HG03439 (cell line): Measurements from ENCODE around the gene KIRREL2.
A peak's percentile ranks its signal among the peaks of the same experiment; 100 is the strongest.
"Not testable (repeated sequence)": the region's sequence is repeated elsewhere in the genome, so short reads cannot be mapped to it uniquely, and the experiment has no call there.

Experiments used
- ATAC-seq: cut with Tn5 transposase; IDR thresholded peaks from one replicate; pipeline ENCODE4 v1.9.1; 2021; ENCODE audit warnings: mild to moderate bottlenecking, moderate library complexity; ENCODE audit not compliant: unreplicated experiment

Gene KIRREL2

DNA sequence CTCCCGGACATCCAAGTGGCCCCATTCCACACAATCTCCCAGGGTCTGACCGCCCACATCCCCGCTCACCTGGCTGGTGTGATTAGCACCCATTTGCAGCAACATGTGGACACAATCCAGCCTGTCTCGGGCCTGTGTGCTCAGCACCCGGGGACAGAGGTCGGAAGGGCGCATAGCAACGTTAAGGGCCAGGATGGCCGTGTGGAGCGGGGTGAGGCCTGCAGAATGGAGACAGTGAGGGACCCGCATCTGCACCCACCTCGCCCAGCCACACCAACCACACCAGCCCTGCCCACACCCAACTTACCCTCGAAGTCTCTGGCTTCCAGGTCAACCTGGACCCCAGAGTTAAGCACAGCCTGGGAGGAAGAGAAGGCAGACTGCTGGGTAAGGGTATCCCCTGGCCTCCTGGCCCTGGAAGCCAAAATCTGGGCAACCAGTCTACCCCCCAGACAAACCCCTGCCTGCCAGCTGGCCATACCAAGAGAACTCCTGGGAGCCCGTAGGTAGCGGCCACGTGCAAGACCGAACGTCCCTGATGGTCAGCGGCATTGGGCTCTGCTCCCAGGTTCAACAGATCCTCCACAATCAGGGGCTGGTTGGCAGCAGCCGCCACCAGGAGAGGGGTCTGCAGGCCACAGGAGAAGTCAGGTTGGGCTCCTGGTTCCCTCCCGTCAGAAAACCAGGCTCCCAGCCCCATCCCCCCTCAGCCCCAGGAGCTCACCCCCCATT is 39.4 kb downstream of the KIRREL2 start:
- no peak for ATAC-seq

DNA sequence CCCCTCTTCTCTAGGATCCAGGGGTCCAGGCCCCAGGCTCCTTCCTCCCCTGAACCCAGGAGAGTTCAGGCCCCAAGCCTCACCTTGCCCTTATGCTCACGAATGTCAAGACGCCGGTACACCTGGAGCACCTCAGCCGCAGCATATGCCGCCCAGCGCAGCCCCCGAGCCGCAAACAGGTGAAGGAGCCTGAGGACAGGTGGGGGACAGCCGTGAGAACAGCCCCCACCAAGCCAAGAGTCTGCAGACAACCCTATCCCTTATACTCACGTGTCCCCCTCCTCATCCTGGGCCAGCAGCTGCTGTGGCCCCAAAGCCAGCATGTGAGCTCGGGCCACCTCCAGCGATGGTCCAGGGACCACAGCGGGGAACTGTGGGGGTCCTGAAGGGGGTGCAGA is 39.9 kb downstream of the KIRREL2 start:
- no peak for ATAC-seq

DNA sequence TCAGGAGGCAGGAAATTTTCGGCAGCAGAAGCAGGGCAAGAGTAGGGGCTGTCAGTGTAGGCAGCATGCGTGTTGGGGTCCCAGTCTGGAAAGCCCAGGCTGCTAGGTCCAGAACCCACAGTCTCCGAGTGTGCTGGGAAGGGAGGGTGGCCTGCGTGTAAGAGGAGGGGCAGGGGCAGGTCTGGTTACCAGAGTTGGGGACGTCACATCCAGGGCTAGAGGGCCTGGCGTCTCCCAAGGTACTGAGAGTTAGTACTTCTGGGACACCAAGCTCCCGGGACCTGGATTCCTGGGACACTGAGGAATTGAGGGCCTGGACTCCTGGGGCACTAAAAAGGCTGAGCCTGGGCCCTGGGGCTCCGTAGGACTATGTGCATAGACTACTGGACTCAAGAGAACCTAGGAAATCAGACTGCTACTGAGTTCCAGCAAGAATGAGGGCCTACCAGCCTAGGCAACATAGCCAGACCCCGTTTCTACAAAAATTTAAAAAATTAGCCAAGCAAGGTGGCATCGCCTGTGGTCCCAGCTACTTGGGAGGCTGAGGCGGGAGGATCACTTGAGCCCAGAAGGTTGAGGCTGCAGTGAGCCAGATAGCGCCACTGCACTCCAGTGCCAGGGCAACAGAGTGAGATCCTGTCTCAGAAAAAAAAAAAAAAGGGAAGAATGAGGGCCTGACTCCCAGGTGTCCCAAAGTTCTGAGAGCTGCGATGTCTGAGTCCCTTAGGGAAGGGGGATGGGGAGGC is 41.2 kb downstream of the KIRREL2 start:
- no peak for ATAC-seq

DNA sequence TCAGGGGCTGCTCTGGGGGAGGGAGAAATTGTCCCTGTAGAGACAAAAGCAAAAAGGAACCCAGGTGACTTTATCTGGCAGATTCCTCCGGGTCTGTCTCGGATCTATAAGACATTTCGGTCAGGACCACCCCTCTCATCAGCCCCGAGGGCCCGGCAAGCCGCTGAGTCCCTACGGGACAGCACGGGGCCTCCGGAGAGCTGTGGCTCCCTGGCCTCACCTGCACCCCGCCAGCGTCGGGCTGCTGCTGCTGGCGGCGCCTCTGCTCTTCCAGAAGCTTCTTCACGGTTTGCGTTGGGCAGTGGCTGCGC is 41.7 kb downstream of the KIRREL2 start:
- no peak for ATAC-seq

DNA sequence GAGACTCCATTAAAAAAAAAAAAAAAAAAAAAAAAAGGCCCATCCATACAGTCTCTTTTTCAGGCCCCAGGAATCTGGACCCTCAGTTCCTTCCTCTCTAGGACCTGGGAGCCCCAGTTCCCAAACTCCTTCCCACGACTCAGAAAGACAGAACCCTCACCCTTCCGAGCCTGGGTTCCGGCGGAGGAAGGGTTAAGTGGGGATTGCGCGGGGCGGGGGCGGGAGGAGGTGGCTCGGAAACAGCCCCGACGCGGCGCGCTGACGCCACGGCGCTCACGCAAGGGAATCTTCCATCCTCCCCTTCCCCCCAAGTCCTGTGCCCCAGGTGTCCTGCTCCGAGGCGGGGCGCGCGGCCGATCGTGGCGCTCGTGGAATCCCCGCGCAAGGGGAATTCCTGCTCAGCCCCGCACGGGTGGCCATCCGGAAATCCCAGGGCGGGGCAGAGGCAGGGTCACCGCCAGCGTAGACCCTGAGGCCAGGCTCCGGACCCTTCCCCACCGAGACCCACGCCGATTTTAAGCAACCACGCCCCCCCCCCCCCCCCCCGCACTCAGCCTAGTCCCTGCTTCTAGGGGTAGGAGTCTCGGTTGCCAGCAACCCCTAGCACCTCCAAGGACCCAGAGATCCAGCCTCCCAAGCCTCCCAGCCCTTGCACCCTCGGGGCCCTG is 43.0 kb downstream of the KIRREL2 start:
- ATAC-seq = peak; percentile 39

DNA sequence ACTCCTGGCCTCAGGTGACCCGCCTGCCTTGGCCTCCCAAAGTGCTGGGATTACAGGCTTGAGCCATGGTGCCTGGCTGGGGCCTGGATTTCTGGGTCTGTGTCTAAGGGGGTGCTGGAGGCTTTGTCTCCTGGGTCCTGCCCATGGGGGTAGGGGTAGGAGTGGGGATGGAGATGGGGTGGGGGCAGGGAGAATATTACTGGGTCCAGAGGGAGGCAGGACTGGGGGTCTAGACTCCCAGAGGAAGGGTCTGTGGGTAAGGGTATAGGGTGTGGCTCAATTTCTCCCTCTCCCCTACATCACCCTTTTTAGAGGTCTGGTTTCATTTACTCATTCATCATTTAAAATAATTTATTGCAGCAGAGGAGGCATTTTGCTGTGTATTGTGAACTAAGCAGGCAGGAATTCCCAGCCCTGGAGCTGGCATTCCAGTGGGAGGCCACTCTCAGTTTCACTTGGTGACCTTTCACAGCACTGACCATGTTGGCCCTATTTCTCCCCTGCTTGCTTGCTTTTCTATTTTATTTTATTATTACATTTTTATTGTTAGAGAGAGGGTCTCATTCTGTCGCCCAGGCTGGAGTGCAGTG is 44.4 kb downstream of the KIRREL2 start:
- ATAC-seq = no peak

DNA sequence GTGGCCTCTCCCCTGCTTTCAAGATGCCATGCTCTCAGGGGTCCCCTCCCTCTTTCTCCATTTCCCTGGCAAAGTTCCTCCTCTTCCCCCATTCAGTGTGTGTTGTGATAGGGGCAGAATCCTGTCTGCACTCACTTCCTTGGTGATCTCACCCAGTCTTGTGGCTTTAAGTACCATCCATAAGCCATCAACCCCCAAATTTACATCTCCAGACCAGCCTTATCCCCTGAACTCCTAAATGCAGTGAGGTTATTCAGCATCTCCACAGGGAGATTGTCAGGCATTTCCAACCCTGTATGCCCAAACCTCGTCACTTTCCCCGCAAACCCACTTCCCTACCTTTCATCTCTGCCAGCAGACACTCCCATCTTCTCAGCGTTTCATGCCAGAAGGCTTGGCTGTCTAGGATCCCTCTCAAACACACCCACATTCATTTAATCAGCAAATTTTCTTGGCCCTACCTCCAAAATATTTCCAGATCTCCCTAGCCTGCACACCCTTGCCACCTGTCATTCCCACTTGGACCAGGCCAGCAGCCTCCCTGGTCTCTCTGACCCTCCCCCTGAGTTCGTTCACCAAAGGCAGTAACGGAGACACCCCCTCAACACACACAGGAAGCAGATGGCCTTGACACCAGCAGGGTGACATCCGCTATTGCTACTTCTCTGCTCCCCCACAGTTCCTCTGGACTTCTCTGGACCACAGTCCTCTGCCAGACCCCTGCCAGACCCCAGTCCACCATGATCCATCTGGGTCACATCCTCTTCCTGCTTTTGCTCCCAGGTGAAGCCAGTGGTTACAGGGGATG is 45.3 kb downstream of the KIRREL2 start, which contains the start of gene HCST:
TSS of gene HCST (plus strand) at position 676 of the 808 bp plus-strand sequence. CDS start at position 741, 65 bp downstream.
- ATAC-seq = no peak

DNA sequence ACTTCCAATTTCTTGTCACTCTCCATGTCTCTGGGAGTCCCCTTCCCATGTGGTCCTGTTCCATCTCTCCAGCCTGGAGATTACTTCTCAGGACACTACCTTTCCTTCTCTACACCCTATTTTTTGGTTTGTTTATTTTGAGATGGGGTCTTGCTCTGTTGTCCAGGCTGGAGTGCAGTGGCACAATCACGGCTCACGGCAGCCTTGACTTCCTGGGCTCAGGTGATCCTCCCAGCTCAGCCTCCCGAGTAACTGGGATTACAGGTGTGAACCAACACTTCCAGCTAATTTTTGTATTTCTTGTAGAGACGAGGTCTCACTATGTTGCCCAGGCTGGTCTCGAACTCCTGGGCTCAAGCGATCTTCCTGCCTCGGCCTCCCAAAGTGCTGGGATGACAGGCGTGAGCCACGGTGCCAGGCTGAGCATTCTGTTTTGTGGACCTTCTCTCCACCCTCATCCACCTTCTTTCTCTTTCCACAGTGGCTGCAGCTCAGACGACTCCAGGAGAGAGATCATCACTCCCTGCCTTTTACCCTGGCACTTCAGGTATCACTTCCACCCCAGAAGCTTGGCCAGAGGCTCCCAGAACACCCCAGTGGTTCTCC is 46.3 kb downstream of the KIRREL2 start:
- ATAC-seq = no peak

DNA sequence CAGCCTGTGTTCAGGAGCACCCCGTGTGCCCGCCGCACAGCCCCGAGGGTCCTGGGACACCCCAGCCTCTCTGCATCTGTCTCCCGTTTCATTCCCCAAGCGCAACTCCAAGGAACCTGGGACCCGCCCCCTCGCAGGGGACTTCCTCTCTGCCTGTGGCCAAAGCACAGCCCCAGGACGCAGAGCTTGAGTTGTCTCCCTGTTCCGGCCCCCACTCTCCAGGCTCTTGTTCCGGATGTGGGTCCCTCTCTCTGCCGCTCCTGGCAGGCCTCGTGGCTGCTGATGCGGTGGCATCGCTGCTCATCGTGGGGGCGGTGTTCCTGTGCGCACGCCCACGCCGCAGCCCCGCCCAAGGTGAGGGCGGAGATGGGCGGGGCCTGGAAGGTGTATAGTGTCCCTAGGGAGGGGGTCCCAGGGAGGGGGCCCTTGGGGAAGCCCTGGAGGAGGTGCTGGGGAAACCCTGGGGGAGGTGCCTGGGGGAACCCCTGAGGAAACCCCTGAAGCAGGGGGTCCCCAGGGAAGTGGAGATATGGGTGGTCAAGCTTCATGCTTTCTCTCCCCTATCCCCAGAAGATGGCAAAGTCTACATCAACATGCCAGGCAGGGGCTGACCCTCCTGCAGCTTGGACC is 47.0 kb downstream of the KIRREL2 start:
- peak; percentile 44 for ATAC-seq

DNA sequence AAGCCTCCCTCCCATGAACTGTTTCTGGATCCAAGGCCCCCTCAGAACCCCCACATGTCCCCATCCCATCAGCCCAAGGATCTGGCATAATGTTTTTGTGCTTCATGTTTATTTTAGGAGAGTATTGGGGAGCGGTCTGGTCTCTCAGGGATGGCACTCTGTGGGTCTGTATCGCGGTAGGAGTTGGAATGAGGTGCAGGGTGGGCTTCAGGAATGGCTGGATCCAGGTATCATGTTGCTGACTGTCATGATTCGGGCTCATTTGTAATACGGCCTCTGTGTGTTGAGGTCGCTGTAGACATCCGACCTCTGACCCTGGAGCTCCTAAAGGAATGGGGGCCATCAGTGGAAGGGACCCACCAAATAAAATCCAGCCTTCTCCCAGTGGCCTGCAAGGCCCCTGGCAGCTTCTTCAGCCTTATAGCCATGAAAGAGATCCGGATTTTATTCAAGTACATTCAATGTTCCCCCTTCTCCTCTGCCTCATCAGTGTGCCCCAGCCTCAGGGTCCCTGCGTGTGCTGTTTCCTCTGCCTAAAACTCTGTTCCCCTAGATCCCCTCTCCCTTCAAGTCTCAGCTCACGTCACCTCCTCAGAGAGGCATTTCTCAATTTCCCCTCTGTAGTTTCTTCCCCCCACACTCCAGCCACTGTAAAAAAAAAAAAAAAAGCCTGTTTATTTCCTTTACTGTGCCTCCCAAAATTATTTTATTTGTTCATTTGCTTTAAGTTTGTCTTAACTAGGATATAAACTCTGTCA is 47.8 kb downstream of the KIRREL2 start:
- no peak for ATAC-seq

DNA sequence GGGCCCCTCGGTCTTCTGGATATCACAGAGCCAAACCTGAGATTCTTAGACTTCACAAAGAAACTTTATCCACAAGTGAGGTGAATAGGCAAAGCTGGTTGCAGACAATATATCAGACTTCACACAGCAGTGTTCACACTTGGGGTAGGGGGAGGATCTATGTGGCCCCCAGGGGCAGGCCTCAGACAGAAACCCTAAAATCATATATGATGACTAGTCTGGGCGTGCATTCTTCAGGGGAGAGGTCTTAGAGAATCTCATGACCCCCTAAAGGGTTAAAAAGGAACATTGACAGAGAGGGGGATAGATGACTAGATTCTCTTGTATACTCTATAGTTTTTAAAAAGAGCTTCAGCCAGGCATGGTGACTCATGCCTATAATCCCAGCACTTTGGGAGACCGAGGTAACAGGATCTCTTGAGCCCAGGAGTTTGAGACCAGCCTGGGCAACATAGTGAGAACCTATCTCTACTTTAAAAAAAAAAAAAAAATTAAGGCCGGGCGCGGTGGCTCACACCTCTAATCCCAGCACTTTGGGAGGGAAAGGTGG is 48.5 kb downstream of the KIRREL2 start:
- no peak for ATAC-seq

DNA sequence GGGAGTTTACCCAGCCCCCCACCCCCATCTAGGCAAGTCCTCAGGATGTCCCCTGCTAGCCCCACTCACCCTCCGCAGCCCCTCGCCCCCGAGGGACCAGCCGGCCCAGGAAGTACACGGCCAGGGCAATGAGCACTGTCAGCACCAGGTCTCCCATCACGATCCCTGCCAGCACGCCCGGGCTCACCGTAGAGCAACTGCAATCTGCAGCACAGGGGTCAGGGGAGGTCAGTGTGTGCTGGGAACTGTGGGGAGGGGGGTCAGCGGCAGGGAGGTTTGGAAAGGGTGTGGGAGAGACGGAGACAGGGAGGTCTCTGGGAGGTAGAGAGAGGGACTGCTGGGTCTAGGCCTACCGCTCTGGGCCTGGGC is 50.6 kb downstream of the KIRREL2 start:
- no peak for ATAC-seq

DNA sequence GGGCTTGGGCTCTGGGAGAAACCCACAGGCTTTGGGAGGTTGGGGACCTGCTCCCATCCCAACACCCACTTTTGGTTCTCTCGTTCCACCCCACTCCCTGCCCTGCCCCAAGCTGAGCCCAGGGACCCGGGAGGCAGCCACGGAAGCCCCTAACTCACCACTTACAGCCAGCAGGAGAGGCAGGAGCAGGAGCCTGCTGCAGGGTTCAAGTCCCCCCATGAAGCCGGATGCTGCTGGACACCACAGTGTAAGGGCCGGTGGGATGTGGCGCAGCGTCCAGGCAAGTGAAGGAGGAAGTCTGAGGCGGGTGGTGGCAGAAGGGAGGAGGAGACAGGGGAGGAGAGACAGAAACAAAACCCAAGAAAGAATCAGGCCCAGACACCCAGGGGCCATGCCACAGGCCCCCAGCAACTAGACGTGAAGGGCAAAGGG is 51.3 kb downstream of the KIRREL2 start, which contains the start of gene TYROBP:
TSS of gene TYROBP (minus strand) at position 286 of the 432 bp plus-strand sequence. CDS start at position 219, 67 bp downstream.
- no peak for ATAC-seq

DNA sequence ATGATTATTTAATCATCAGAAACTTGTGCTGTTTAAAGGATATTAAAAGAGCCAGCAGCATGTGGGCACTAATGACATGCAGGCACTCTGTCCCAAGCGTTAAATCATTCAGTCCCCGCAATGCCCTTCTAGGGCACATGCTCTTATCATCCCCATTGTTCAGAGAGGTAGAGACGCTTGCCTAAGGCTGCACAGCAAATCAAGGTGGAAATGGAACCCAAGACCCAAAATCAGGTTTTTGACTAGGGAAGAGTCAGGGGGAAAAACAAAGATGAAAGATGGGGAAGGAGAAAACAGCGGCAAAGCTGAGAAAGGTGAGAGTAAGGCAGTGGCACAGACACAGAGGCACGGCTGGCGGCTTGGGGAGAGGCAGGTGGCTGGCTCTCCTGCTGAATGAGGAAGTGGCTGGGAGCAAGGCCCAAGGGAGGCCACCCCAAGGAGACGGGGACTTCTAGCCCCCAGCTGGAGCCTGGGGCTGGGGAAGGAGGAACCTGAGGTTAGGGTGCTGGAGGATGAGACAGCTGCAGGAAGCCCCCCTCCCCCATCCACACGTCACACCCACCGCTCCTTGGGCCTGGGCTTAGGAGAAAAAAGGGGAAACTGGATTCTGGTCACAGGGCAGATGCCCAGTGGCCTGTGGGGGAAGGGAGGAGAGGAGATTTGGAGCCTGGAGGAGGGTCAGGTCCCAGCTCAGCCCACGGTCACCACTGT is 52.4 kb downstream of the KIRREL2 start:
- no peak for ATAC-seq

DNA sequence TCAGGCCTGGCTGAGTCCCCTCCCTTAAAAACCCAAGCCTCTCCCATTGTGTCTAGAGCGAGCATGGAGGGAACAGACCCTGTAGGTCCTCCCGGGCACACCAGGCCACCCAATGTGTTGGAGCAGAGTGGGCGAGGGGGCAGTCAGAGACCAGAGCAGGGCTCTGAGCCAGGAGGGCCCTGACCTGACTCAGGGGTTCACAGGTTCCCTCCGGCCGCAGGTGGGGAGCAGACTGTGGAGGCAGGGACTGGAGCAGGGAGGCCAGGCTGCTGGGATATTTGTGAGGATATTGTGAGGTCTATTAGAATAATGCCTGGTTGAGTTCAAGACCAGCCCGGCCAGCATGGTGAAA is 52.9 kb downstream of the KIRREL2 start:
- ATAC-seq = no peak

DNA sequence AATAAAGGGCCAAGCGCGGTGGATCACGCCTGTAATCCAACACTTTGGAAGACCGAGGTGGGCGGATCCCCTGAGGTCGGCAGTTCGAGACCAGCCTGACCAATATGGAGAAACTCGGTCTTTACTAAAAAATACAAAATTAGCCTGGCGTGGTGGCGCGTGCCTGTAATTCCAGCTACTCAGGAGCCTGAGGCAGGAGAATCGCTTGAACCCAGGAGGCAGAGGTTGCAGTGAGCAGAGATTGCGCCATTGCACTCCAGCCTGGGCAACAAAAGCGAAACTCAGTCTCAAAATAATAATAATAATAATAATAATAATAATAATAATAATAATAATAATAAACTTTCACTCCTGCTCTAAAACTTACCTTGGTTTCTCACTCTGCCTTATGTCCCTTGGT is 53.6 kb downstream of the KIRREL2 start:
- not testable (repeated sequence) for ATAC-seq

DNA sequence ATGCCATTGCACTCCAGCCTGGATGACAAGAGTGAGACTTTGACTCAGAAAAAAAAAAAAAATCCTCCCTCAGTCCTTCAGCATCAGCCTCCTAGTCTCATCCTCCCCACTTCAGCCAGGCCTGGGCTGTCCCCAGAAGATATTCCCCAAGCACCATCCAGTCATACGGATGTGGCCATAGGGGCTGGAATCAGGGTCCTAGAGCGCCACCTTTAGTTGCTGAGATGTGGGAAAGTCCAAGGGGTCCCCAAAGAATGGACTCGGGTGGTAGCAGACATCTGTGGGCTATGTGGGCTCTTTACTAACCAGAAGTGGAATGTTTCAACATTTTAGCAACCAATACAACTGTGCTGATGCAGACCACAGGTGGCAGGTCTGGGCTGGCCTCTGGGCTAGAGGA is 54.5 kb downstream of the KIRREL2 start:
- ATAC-seq = no peak

DNA sequence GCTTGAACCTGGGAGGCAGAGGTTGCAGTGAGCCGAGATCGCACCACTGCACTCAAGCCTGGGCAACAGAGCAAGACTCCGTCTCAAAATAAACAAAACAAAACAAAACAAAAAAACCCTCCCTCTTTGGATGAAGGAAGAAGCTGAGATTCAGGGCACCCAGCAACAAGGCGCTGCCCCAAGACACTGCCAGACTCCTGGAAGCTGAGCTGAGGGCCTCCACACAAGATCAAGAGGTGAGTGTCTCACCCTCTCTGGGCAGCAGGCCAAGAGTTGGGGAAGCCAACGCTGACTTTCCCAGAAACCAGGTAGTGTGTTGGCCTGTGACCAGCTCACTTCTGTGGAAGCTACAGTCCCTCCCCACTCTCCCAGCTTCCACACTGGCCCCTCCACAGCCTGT is 55.1 kb downstream of the KIRREL2 start:
- ATAC-seq = no peak
